Suprapubic skin (tissue), 4 donors: Measurements from ENCODE around the gene SMARCA4. TPM values are rescaled to one million over a fixed set of nuclear protein-coding genes. Genes with fewer than 3 reads are reported as not detected.
"Not testable (repeated sequence)": the region's sequence is repeated elsewhere in the genome, so short reads cannot be mapped to it uniquely, and the experiment has no call there.

ENCODE experiments used
- DNase-seq, 2 donors: peaks; one replicate each; pipeline ENCODE4 v3.0.0-alpha.2; 2019; ENCODE audit warnings: low spot score in 2 of 2
- H3K27ac ChIP-seq: fragments of 200-600 bp; sonication (generic); one replicate; pipeline ENCODE4 v1.5.1; 2019
- H3K27me3 ChIP-seq: fragments of 200-600 bp; sonication (generic); one replicate; pipeline ENCODE4 v1.5.1; 2019
- H3K36me3 ChIP-seq: fragments of 200-600 bp; sonication (generic); one replicate; pipeline ENCODE4 v1.5.1; 2019
- H3K4me1 ChIP-seq: fragments of 200-600 bp; sonication (generic); one replicate; pipeline ENCODE4 v1.5.1; 2019
- H3K4me3 ChIP-seq: fragments of 200-600 bp; sonication (generic); one replicate; pipeline ENCODE4 v1.5.1; 2019; ENCODE audit warnings: mild to moderate bottlenecking
- H3K9me3 ChIP-seq: fragments of 200-600 bp; sonication (generic); one replicate; pipeline ENCODE4 v1.5.1; 2019
- EP300 ChIP-seq: sonication (generic); formaldehyde crosslinking; IDR thresholded peaks from one replicate; pipeline ENCODE4 v1.6.1; 2017; ENCODE audit warnings: antibody characterized with exemption
- POLR2A ChIP-seq, 2 donors: fragments of 450-650 bp; IDR thresholded peaks; one replicate each; pipeline ENCODE4 v1.6.1; 2017; ENCODE audit warnings: antibody characterized with exemption in 2 of 2, mild to moderate bottlenecking in 2 of 2, moderate library complexity in 2 of 2
- POLR2AphosphoS5 ChIP-seq, 3 donors: sonication (generic); formaldehyde crosslinking; IDR thresholded peaks; one replicate each; pipeline ENCODE4 v1.6.1; 2017; ENCODE audit warnings: antibody characterized with exemption in 3 of 3
- WGBS: methylation state at CpG from one replicate; pipeline ENCODE4 v1.1.5; 2018; 5-methylcytosine and 5-hydroxymethylcytosine counted together
- total RNA-seq, 4 donors: library from RNA; depleted of rRNA; stranded (reverse); fragments of >200 nt; gene quantifications; one replicate each; pipeline ENCODE4 v1.1.0, GENCODE V29; 2016
- TF ChIP-seq, protein P1 (sequence below), 2 donors: fragments of 200-600 bp in 1 of 2; fragments of 450-650 bp in 1 of 2; sonication (generic) in 1 of 2; IDR thresholded peaks; one replicate each; pipeline ENCODE4 v1.5.1; 2016 to 2019; ENCODE audit warnings: antibody characterized with exemption in 2 of 2, mild to moderate bottlenecking in 1 of 2, moderate library complexity in 1 of 2

SMARCA4 gene
- total RNA-seq, 4 donors from 2014 or later = 85.2 to 142 (median 101) TPM

DNA sequence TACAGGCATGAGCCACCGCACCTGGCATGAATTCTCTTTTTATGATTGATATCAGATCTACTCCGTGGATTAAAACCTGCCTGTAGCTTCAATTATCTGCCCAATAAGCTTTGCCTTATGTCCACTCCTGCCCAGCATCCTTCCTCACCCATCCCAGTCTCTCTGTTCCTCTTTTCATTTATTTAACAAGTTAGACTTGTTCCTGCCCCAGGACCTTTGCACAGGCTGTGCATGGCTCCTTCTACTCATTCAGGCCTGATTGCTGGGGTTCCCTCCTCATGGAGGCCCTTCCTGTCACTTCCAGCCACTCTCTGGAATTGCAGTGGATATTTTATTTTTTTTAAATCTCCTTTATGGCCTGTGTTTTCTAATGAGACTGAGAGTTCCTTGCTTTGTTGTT, 27.6 kb downstream of the SMARCA4 start:
- Histone ChIP-seq H3K9me3 (no peaks in the 10 kb centered on the region), H3K4me1 (no peaks in the 10 kb centered on the region), H3K27me3 (no peaks in the 10 kb centered on the region), H3K36me3 (peaks cover 92% of the 10 kb centered on the region), H3K27ac (no peak overlapping the region), H3K4me3 (no peak overlapping the region)
- no peak for DNase-seq
- 92% methylated on average over 2 of the region's 2 CpGs for WGBS
- no peak for TF ChIP-seq POLR2A (IDR thresholded peaks at IDR 0.05)
- TF ChIP-seq EP300 = no peak
- TF ChIP-seq POLR2AphosphoS5 (IDR thresholded peaks at IDR 0.05) = no peak
- TF ChIP-seq, protein P1, sequence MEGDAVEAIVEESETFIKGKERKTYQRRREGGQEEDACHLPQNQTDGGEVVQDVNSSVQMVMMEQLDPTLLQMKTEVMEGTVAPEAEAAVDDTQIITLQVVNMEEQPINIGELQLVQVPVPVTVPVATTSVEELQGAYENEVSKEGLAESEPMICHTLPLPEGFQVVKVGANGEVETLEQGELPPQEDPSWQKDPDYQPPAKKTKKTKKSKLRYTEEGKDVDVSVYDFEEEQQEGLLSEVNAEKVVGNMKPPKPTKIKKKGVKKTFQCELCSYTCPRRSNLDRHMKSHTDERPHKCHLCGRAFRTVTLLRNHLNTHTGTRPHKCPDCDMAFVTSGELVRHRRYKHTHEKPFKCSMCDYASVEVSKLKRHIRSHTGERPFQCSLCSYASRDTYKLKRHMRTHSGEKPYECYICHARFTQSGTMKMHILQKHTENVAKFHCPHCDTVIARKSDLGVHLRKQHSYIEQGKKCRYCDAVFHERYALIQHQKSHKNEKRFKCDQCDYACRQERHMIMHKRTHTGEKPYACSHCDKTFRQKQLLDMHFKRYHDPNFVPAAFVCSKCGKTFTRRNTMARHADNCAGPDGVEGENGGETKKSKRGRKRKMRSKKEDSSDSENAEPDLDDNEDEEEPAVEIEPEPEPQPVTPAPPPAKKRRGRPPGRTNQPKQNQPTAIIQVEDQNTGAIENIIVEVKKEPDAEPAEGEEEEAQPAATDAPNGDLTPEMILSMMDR (IDR thresholded peaks at IDR 0.05) = no peak

GRCh38 chr19:10988921-10989320, 28.1 kb downstream of the SMARCA4 start:
- H3K27me3 ChIP-seq = no peaks in the 10 kb centered on the region
- no peak overlapping the region for H3K27ac ChIP-seq
- TF ChIP-seq EP300 (no peak), POLR2AphosphoS5 (IDR thresholded peaks at IDR 0.05) (no peak), POLR2A (IDR thresholded peaks at IDR 0.05) (no peak)
- 78% methylated on average over 7 of the region's 12 CpGs for WGBS
- peaks cover 97% of the 10 kb centered on the region for H3K36me3 ChIP-seq
- H3K9me3 ChIP-seq = no peaks in the 10 kb centered on the region
- DNase-seq = no peak
- no peak overlapping the region for H3K4me3 ChIP-seq
- H3K4me1 ChIP-seq = no peaks in the 10 kb centered on the region

DNA sequence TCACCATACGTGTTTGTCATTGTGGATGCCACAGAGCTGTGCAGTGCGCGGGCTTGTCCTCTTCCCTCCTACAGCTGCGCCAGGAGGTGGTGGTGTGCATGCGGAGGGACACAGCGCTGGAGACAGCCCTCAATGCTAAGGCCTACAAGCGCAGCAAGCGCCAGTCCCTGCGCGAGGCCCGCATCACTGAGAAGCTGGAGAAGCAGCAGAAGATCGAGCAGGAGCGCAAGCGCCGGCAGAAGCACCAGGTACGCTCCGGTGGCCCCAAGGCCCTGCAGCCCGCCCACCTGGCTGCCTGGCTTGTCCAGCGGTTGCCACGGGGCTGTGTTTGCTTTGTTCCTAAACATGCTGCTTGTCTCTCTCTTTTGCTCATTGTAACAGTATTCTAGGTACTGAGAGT, 30.2 kb downstream of the SMARCA4 start:
- WGBS = 96% methylated on average over 15 of the region's 20 CpGs
- Histone ChIP-seq H3K27me3 (no peaks in the 10 kb centered on the region), H3K9me3 (no peaks in the 10 kb centered on the region), H3K27ac (no peak overlapping the region), H3K36me3 (peaks cover 97% of the 10 kb centered on the region), H3K4me3 (no peak overlapping the region), H3K4me1 (no peaks in the 10 kb centered on the region)
- TF ChIP-seq POLR2AphosphoS5 (IDR thresholded peaks at IDR 0.05) = no peak
- TF ChIP-seq, protein P1 (IDR thresholded peaks at IDR 0.05) = no peak
- no peak for TF ChIP-seq POLR2A (IDR thresholded peaks at IDR 0.05)
- no peak for TF ChIP-seq EP300
- no peak for DNase-seq

DNA sequence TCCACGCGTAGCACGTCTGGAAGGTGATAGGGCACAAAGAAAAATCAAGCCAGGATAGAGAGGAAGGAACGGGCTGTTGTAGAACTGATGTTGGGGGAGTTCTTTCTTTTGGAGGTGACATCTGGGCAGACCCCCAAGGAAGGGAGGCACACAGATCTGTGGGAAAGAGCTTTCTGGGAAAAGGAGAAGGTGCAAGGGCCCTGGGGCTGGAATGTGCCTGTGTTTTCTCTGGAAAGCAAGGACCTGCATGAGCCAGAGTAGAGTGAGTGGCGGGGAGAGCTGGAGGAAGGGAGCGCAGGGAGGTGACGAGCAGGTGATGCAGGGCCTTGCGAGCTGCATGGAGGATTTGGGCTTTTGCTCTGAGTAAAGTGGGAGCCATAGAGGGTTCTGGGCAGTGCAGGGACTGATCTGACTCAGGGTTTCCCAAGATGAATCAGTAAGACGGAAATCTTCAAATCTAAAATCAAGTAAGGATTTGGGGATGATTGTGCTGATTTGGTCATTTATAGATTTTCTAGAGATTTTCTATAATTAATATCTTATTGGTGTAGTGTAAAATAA, 30.8 kb downstream of the SMARCA4 start:
- Histone ChIP-seq H3K27ac (no peak overlapping the region), H3K36me3 (peaks cover 97% of the 10 kb centered on the region), H3K27me3 (no peaks in the 10 kb centered on the region), H3K4me3 (no peak overlapping the region), H3K4me1 (no peaks in the 10 kb centered on the region), H3K9me3 (no peaks in the 10 kb centered on the region)
- no peak for DNase-seq
- WGBS = 95% methylated on average over 9 of the region's 9 CpGs
- TF ChIP-seq POLR2AphosphoS5 (IDR thresholded peaks at IDR 0.05) = no peak
- no peak for TF ChIP-seq POLR2A (IDR thresholded peaks at IDR 0.05)
- TF ChIP-seq, protein P1 (IDR thresholded peaks at IDR 0.05) = no peak
- no peak for TF ChIP-seq EP300

DNA sequence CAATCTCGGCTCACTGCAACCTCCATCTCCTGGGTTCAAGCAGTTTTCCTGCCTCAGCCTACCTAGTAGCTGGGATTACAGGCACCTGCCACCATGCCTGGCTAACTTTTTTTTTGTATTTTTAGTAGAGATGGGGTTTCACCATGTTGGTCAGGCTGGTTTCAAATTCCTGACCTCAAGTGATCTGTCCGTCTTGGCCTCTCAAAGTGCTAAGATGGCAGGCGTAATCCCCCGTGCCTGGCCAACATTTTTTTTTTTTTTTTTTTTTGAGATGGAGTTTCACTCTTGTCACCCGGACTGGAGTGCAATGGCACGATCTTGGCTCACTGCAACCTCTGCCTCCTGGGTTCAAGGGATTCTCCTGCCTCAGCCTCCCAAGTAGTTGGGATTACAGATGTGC, 31.3 kb downstream of the SMARCA4 start:
- peaks cover 97% of the 10 kb centered on the region for H3K36me3 ChIP-seq
- WGBS = 87% methylated on average over 6 of the region's 6 CpGs
- H3K4me1 ChIP-seq, H3K9me3 ChIP-seq, H3K27me3 ChIP-seq, H3K4me3 ChIP-seq, H3K27ac ChIP-seq, DNase-seq: not testable (repeated sequence)

- H3K9me3 ChIP-seq = no peaks in the 10 kb centered on the region
- peaks cover 92% of the 10 kb centered on the region for H3K36me3 ChIP-seq
- H3K27ac ChIP-seq = no peak overlapping the region
- no peak overlapping the region for H3K4me3 ChIP-seq
- DNase-seq = no peak
- no peaks in the 10 kb centered on the region for H3K4me1 ChIP-seq
- TF ChIP-seq, protein P1 (IDR thresholded peaks at IDR 0.05) = no peak
- TF ChIP-seq POLR2AphosphoS5 (IDR thresholded peaks at IDR 0.05) (no peak), POLR2A (IDR thresholded peaks at IDR 0.05) (no peak), EP300 (no peak)
- H3K27me3 ChIP-seq = no peaks in the 10 kb centered on the region
- WGBS = 91% methylated on average over 29 of the region's 29 CpGs
Observed at GRCh38 chr19:10995926-10996600, 35.2 kb downstream of the SMARCA4 start.
